DOHH2 (cell line): ENCODE data around the gene TNIP2.

ENCODE experiments used
- H3F3A ChIP-seq: fragments of 200-600 bp; sonication (generic), shearing (Covaris generic); 2 replicates; pipeline ENCODE4 v1.6.0; 2016; ENCODE audit warnings: antibody characterized with exemption, mild to moderate bottlenecking; ENCODE audit not compliant: control insufficient read depth, insufficient read depth
- H3K27ac ChIP-seq: fragments of 200-600 bp; sonication (generic); 2 replicates; pipeline ENCODE4 v1.5.1; 2014; ENCODE audit warnings: low read depth, mild to moderate bottlenecking, low read length, moderate library complexity
- H3K27me3 ChIP-seq: fragments of 200-600 bp; sonication (generic); 2 replicates; pipeline ENCODE4 v1.6.1; 2014; ENCODE audit warnings: mild to moderate bottlenecking, low read length, mixed read lengths; ENCODE audit not compliant: control insufficient read depth
- H3K36me3 ChIP-seq: fragments of 200-600 bp; sonication (generic); 2 replicates; pipeline ENCODE4 v1.6.1; 2014; ENCODE audit warnings: mild to moderate bottlenecking, low read length, moderate library complexity, mixed read lengths; ENCODE audit not compliant: control insufficient read depth
- H3K4me1 ChIP-seq: fragments of 200-600 bp; sonication (generic); 2 replicates; pipeline ENCODE4 v1.6.1; 2014; ENCODE audit warnings: mild to moderate bottlenecking, low read length, mixed read lengths; ENCODE audit not compliant: control insufficient read depth
- H3K4me2 ChIP-seq: fragments of 200-600 bp; sonication (generic); 2 replicates; pipeline ENCODE4 v1.6.0; 2014; ENCODE audit warnings: mild to moderate bottlenecking, low read length, moderate library complexity
- H3K4me3 ChIP-seq: fragments of 200-600 bp; sonication (generic); 2 replicates; pipeline ENCODE4 v1.5.1; 2014; ENCODE audit warnings: mild to moderate bottlenecking, low read length, mixed read lengths
- H3K79me2 ChIP-seq: fragments of 200-600 bp; sonication (generic); 2 replicates; pipeline ENCODE4 v1.6.1; 2014; ENCODE audit warnings: mild to moderate bottlenecking, low read length, mixed read lengths; ENCODE audit not compliant: control insufficient read depth
- H3K9me2 ChIP-seq: fragments of 200-600 bp; sonication (generic); replicated peaks from 2 replicates; pipeline ENCODE4 v1.6.1; 2014; ENCODE audit warnings: mild to moderate bottlenecking, low read length, mixed read lengths; ENCODE audit not compliant: control insufficient read depth
- H3K9me3 ChIP-seq: fragments of 200-600 bp; sonication (generic); 2 replicates; pipeline ENCODE4 v1.6.1; 2014; ENCODE audit warnings: antibody characterized with exemption, low read length, mixed read lengths; ENCODE audit not compliant: control insufficient read depth, insufficient read depth
- H4K20me1 ChIP-seq: fragments of 200-600 bp; sonication (generic); 2 replicates; pipeline ENCODE4 v1.6.0; 2014; ENCODE audit warnings: low read depth, mild to moderate bottlenecking, antibody characterized with exemption, low read length, moderate library complexity; ENCODE audit not compliant: control insufficient read depth, insufficient read depth
- CTCF ChIP-seq: fragments of 200-600 bp; sonication (generic); IDR thresholded peaks from one replicate; pipeline ENCODE4 v1.5.1; 2014; ENCODE audit warnings: antibody characterized with exemption, mild to moderate bottlenecking, low read depth, low read length; ENCODE audit not compliant: poor library complexity, severe bottlenecking
- EZH2phosphoT487 ChIP-seq: fragments of 200-600 bp; sonication (generic); IDR thresholded peaks from 2 replicates; pipeline ENCODE4 v1.6.1; 2017; ENCODE audit warnings: borderline replicate concordance, mild to moderate bottlenecking, antibody characterized with exemption, low read length, moderate library complexity, mixed read lengths

The TNIP2 gene

GRCh38 chr4:2732526-2732925 is 23.6 kb downstream of the TNIP2 start:
- no peaks in the 10 kb centered on the region for H3F3A ChIP-seq
- H3K27me3 ChIP-seq: no peaks in the 10 kb centered on the region
- H3K4me1 ChIP-seq: no peaks in the 10 kb centered on the region
- H3K79me2 ChIP-seq: no peaks in the 10 kb centered on the region
- H3K9me3 ChIP-seq: no peaks in the 10 kb centered on the region
- H3K27ac ChIP-seq: no peak overlapping the region
- H4K20me1 ChIP-seq: no peaks in the 10 kb centered on the region
- no peak overlapping the region for H3K4me3 ChIP-seq
- H3K4me2 ChIP-seq: no peak overlapping the region
- no peak for TF ChIP-seq EZH2phosphoT487
- H3K36me3 ChIP-seq: peaks cover 14% of the 10 kb centered on the region
- no peaks in the 10 kb centered on the region for H3K9me2 ChIP-seq

GRCh38 chr4:2731907-2732317 is 24.2 kb downstream of the TNIP2 start:
- Histone ChIP-seq H3K27me3 (no peaks in the 10 kb centered on the region), H3K27ac (no peak overlapping the region), H3K9me3 (no peaks in the 10 kb centered on the region), H3K9me2 (no peaks in the 10 kb centered on the region), H3F3A (no peaks in the 10 kb centered on the region), H3K4me3 (no peak overlapping the region), H3K4me2 (no peak overlapping the region), H4K20me1 (no peaks in the 10 kb centered on the region), H3K36me3 (peaks cover 14% of the 10 kb centered on the region), H3K79me2 (no peaks in the 10 kb centered on the region), H3K4me1 (no peaks in the 10 kb centered on the region)
- no peak for TF ChIP-seq CTCF
- no peak for TF ChIP-seq EZH2phosphoT487

- Histone ChIP-seq H3F3A (0 out of 2 replicates have a peak, but pooled peaks cover 1% of the 10 kb centered on the region), H3K9me3 (no peaks in the 10 kb centered on the region), H3K4me1 (no peaks in the 10 kb centered on the region), H3K27ac (no peak overlapping the region), H3K79me2 (no peaks in the 10 kb centered on the region), H3K9me2 (no peaks in the 10 kb centered on the region), H4K20me1 (no peaks in the 10 kb centered on the region), H3K36me3 (peaks cover 14% of the 10 kb centered on the region), H3K4me3 (no peak overlapping the region), H3K27me3 (no peaks in the 10 kb centered on the region), H3K4me2 (no peak overlapping the region)
- TF ChIP-seq EZH2phosphoT487 (no peak), CTCF (no peak)
Observed at GRCh38 chr4:2729533-2729875, 26.6 kb downstream of the TNIP2 start.

GRCh38 chr4:2728806-2729532 is 27.2 kb downstream of the TNIP2 start:
- Histone ChIP-seq H3K36me3 (peaks cover 14% of the 10 kb centered on the region), H3K79me2 (no peaks in the 10 kb centered on the region), H3K9me2 (no peaks in the 10 kb centered on the region), H4K20me1 (no peaks in the 10 kb centered on the region), H3K4me2 (no peak overlapping the region), H3K27me3 (no peaks in the 10 kb centered on the region), H3K9me3 (no peaks in the 10 kb centered on the region), H3F3A (peaks cover 5% of the 10 kb centered on the region; the same call in 1 of the 2 replicates), H3K4me1 (no peaks in the 10 kb centered on the region), H3K27ac (no peak overlapping the region), H3K4me3 (no peak overlapping the region)
- TF ChIP-seq EZH2phosphoT487 (no peak), CTCF (no peak)
